Hepatic stellate cell (primary cell): ENCODE measurements around the gene LBR.
"Not testable (repeated sequence)": the region's sequence is repeated elsewhere in the genome, so short reads cannot be mapped to it uniquely, and the experiment has no call there.

Experiments
- DNase-seq: peaks from one replicate; pipeline ENCODE4 v3.0.0; 2011; ENCODE audit warnings: low spot score

Gene LBR

DNA sequence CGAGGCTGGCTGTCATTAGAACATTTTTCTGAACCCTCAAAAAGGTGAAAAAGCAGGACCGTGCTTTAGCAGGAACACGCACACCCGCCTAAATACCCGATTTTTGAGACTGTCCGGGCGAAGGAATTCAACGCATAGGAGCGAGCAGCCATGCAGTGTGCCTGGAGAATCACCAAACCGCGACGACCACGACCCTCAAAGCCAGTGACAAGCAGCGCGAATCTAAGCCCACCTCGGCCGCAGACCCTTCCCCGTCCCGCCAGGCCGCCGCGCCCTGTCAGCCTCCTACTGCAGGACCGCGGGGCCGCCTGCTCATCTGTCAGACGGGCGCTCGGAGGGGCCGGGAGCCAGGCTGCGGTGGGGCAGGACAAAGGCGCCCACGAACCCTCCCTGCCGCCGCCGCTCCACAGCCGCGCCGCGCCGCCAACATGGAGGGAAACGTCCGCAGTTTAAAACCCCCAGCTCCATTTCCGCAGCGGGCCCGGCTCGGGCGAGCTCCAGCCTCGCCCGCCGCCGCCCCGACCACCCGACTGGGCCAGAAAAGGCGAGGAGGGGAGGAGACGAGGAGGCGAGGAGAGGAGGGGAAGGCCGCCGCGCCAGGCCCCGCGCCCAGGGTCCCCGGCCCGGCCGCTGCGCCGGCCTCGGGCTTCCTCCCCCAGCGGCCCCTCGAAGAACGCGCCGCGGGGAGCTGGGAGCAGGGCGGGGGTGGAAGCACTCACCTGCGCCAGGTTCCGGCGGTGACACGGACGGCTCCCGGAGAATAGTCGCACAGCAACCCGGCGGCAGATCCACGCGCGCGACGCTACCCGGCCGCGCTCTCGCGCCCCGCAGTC lies at the start of gene LBR:
LBR (minus strand) TSS at position 804 of the 833 bp plus-strand sequence. CDS start 3,963 bp downstream, outside the sequence.
- no peak for DNase-seq

DNA sequence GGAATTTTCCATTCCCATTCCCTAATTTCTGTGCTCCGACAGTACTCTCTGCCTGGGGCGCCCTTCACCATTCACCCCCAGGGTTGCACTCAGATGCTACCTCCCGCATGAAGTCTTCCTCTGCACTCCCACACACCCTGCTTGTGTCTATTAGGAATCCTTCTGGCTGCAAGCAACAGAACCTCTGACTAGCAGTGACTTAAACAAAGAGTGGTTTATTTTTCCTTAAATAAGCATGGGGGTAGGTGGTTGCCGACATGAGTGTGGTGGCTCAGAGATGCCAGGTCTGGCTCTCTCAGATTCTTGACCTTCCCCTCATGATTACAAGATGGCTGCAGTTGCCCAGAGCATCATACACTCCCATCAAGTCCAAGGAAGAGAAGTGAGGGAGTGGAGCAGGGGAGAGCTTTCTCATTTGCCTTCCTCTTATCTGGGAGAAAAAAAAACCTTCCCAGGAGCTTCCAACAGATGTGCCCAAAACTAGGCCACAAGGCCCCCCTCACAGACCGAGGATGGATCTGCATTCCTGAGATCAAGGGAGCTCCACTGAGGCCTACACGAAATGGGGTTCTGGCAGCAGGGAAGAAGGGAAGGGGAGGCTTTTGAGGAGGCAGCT lies 49.6 kb upstream of the LBR start:
- no peak for DNase-seq

DNA sequence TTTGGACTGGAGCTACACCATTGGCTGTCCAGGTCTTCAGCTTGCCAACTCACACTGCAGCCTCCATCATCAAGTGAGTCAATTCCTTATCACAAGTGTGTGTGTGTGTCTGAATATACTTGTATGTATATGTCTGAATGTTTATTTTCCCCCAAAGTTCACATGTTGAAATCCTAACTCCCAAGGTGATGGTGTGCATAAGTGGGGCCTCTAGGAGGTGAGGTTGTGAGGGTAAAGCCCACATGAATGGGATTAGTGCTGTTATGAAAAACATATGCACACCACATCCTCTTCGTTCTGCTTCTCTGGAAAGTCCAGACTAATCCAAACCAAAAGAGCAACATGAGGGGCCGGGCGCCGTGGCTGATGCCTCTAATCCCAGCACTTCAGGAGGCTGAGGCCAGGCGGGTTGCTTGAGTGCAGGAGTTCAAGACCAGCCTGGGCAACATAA lies 48.7 kb upstream of the LBR start:
- DNase-seq, result no peak

DNA sequence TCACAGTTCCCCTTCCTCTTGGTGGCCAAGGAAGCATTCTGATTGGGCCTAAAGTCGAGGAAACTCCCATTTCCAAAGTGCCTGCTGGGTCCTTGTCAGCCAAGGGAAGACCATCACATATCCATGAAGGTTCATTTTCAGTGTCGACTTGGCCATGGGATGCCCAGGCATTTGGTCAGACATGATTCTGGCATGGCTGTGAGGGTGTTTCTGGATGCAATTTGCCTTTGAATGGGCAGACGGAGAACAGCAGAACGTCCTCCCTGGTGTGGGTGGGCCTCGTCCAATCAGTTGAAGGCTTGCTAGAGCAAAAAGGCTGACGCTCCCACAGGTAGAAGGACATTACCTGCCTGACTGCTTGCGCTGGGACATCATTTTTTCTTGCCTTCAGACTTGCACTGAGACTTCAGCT lies 48.3 kb upstream of the LBR start:
- DNase-seq, result no peak

- DNase-seq, result peak; percentile 76
These were observed 47.4 kb upstream of the LBR start for GRCh38 chr1:225474986-225475820.

- DNase-seq, result no peak
These were observed 46.7 kb upstream of the LBR start for GRCh38 chr1:225474439-225474985.

DNA sequence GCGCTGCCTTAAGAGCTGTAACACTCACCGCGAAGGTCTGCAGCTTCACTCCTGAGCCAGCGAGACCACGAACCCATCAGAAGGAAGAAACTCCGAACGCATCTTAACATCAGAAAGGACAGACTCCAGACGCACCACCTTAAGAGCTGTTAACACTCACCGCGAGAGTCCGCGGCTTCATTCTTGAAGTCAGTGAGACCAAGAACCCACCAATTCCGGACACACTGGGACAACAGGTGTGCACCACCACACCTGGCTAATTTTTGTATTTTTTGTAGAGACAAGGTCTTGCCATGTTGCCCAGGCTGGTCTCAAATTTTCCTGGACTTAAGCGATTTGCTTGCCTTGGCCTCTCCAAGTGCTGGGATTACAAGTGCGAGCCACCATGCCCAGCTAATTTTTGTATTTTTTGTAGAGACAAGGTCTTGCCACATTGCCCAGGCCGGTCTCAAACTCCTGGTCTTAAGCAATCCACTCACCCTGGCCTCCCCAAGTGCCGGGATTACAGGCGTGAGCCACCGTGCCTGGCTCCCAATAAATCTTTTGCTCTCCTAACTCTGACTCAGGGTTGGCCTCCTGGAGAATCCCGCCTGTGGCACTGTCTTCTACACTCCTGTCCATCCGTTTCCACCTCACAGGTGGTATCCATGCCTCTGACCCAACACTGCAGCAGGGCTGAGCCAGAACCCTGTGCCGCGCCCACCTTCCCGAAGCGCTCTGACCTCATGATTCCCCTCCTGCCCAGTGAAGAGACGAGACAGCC lies 46.0 kb upstream of the LBR start:
- DNase-seq, result not testable (repeated sequence)

GRCh38 chr1:225473266-225473665 lies 45.4 kb upstream of the LBR start:
- not testable (repeated sequence) for DNase-seq

- DNase-seq, result no peak
These were observed 43.8 kb upstream of the LBR start for GRCh38 chr1:225471453-225472301.

- no peak for DNase-seq
These were observed 43.2 kb upstream of the LBR start for GRCh38 chr1:225471109-225471452.

DNA sequence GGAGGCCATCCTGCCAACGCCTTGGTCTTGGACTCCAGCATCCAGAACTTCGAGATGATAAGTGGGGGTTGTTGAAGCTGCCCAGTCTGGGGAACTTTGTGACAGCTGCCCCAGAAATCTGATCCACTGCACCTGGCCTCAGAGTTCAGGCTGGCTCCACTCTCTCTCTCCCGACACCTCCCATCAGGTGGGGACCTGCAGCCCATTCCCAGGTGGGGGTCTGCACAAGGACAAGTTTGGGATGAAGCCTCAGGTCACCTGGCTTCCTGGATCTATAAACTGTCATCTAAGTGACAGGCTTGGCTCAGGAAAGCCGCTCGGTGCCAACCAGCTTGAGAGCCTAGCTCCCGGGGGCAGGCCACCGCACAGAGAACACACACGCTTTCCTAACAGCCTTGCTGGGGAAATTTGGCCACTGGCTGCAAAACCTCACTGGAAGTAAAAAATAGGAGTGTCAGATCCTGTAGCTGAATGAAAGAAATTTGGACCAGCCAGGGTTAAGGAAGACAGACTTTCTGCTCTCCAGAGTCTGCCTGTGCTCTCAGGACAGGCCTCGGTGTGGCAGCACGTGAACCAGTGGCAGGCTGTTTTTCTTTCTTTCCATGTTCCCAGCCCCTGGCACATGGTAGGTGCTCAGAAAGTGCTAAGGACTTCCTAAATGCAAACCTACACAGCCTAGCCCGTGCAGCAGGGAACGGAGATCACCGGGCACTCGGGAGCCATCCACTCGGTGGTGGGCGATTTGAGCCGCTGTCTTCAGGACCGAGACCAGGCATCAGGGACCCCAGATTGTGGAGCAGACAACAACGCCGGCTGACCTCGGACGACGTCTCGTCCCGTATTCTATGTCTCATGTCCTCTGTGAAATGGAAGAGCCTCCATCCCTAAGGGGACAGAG lies 42.6 kb upstream of the LBR start:
- no peak for DNase-seq

DNA sequence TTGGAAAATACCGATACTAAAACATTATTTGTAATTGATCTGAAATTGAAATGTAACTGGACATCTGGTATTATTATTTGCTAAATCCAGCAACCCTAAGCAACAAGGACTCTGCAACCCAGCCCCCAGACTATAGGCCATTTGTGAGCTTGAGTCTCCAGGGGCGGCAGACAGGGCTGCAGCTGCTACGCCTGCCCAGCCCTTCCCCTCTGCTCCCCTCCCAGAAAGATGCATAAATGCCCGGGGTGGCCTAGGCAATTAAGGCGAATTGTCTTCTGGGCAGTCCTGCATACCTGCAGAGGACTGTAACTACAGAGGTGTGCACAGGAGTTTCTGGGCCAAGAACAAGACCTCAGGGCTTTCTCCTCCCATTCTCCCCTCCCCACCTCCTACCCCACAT lies 41.2 kb upstream of the LBR start:
- no peak for DNase-seq

GRCh38 chr1:225468270-225469020 lies 40.6 kb upstream of the LBR start:
- no peak for DNase-seq

- DNase-seq, result peak; percentile 76
These were observed 39.6 kb upstream of the LBR start for GRCh38 chr1:225467193-225468020.

DNA sequence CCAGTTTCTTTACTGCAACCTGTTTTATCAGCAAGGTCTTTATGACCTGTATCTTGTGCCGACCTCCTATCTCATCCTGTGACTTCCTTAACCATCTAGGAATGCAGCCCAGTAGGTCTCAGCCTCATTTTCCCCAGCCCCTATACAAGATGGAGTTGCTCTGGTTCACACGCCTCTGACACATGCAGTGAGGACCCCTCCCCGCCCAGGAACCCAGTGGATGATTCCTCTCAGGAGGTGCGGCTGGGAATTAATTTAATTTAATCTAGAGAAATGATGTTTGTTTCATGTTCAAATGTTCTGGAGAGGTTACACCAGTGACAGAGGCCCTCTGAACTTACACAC lies 39.0 kb upstream of the LBR start:
- no peak for DNase-seq

DNA sequence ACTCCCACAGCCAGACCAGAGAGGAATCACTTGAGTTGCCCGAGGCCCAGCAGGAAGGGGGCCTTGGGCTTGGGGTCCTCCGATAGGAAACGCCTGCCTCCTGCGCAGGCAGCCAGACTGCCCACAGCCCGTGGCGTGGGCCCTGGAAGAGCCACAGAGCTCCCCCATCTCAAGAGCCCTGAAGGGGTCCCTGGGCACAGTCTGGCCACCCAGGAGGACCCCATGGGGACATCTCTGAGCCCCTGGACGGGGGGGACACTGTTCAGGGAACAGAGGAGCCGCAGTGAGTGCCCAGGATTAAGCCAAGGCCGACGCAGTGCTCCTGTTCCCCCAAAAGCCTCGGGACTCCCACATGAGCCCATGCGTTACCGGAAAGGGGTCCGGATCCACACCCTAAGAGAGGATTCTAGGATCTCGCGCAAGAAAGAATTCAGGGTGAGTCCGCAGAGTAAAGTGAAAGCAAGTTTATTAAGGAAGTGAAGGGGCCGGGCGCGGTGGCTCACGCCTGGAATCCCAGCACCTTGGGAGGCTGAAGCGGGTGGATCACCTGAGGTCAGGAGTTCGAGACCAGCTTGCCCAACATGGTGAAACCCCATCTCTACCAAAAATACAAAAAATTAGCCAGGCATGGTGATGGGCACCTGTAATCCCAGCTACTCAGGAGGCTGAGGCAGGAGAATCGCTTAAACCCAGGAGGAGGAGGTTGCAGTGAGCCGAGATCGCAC lies 38.1 kb upstream of the LBR start:
- no peak for DNase-seq
